ENCODE data around the gene R3HDM2.

R3HDM2 gene

DNA sequence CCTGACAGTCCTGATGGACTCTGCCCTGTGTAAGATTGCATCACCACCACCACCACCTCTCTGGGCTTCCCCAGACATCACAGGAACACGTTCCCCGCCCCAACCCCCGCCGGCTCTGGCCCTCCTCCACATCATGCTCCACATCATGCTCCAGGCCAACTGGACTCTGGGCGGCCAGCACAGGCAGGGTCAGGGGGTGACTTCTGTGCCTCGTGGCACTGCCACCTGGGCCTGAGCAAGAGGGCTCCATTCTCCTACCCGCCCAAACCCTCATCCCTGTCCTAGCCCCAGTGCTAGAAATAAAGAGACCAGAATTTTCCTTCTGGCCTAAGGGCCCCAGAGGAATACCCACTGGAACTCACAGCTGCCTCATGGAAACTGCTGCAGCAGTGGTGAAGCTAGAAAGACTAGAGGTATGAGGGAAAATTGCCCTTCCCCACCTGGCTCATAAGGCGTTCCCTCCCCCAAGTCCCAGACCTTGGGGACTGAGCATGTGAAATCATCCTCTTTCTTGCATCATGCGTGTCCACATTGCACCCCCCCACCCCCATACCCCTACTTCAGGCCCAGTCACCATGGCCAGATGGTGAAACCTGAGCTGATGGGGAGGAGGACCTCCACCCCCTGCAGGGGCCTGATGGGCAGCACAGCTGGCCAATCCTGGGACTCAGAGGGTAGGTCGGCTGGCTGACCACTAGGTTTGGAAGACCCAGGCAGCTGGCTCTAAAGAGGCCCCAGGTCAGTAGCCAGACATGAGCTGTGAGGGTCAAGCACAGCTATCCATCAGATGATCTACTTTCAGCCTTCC is 23.9 kb upstream of the R3HDM2 start, which contains the start of gene INHBE:
INHBE (plus strand) TSS at position 742 of the 808 bp plus-strand sequence. CDS start 230 bp downstream, outside the sequence.
- H3K9ac ChIP-seq (ENCODE audit: low read length), result no peak within 1 kb of the TSS; the same call in 1 of the 2 replicates
- no peaks in the 10 kb centered on the region for H3K79me2 ChIP-seq (ENCODE audit: insufficient read depth, low read length)
- H3F3A ChIP-seq (ENCODE audit: insufficient read depth, low read length), result no peaks in the 10 kb centered on the region
- no peaks in the 10 kb centered on the region for H3K9me3 ChIP-seq (ENCODE audit: low read length)
- H3K4me2 ChIP-seq (ENCODE audit: low read length), result peak within 1 kb of the TSS; percentile 61
- no peak within 1 kb of the TSS for H3K27ac ChIP-seq (ENCODE audit: low read depth, low read length, poor library complexity, severe bottlenecking)
- no peak within 1 kb of the TSS for H2AFZ ChIP-seq (ENCODE audit: low read length)
- no peaks in the 10 kb centered on the region for H4K20me1 ChIP-seq (ENCODE audit: insufficient read depth, low read length)
- peak within 1 kb of the TSS; percentile 43 for H3K4me3 ChIP-seq (ENCODE audit: low read depth, low read length, poor library complexity, severe bottlenecking)
- no peaks in the 10 kb centered on the region for H3K27me3 ChIP-seq (ENCODE audit: insufficient read depth, low read length)
- no peaks in the 10 kb centered on the region for H3K36me3 ChIP-seq (ENCODE audit: insufficient read depth, low read length)
- H3K4me1 ChIP-seq (ENCODE audit: insufficient read depth, low read length, severe bottlenecking), result peaks cover 18% of the 10 kb centered on the region
- no peaks in the 10 kb centered on the region for H3K9me2 ChIP-seq (ENCODE audit: low read depth, low read length)
- TF ChIP-seq, protein P1, sequence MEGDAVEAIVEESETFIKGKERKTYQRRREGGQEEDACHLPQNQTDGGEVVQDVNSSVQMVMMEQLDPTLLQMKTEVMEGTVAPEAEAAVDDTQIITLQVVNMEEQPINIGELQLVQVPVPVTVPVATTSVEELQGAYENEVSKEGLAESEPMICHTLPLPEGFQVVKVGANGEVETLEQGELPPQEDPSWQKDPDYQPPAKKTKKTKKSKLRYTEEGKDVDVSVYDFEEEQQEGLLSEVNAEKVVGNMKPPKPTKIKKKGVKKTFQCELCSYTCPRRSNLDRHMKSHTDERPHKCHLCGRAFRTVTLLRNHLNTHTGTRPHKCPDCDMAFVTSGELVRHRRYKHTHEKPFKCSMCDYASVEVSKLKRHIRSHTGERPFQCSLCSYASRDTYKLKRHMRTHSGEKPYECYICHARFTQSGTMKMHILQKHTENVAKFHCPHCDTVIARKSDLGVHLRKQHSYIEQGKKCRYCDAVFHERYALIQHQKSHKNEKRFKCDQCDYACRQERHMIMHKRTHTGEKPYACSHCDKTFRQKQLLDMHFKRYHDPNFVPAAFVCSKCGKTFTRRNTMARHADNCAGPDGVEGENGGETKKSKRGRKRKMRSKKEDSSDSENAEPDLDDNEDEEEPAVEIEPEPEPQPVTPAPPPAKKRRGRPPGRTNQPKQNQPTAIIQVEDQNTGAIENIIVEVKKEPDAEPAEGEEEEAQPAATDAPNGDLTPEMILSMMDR (IDR thresholded peaks at IDR 0.05; ENCODE audit: low read length), result no peak
- no peak for TF ChIP-seq EZH2 (IDR thresholded peaks at IDR 0.05; ENCODE audit: borderline replicate concordance, low read length)

DNA sequence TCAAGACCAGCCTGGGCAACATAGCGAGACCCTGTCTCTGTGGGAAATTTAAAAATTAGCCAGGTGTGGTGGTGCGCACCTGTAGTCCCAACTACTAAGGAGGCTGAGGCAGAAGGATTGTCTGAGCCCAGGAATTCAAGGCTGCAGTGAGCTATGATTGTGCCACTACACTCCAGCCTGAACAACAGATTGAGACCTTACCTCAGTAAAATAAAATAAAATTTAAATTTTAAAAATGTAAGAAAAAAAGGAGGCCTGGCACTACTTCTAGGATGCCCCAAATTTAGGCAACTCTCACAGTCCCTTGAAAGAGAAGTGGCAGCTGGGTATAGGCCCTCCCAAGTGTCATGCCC is 23.3 kb upstream of the R3HDM2 start:
- H3K4me1 ChIP-seq (ENCODE audit: insufficient read depth, low read length, severe bottlenecking), result peaks cover 18% of the 10 kb centered on the region
- no peaks in the 10 kb centered on the region for H3K27me3 ChIP-seq (ENCODE audit: insufficient read depth, low read length)
- no peaks in the 10 kb centered on the region for H3K9me3 ChIP-seq (ENCODE audit: low read length)
- no peak overlapping the region for H2AFZ ChIP-seq (ENCODE audit: low read length)
- no peaks in the 10 kb centered on the region for H3F3A ChIP-seq (ENCODE audit: insufficient read depth, low read length)
- H3K9me2 ChIP-seq (ENCODE audit: low read depth, low read length), result no peaks in the 10 kb centered on the region
- no peak overlapping the region for H3K9ac ChIP-seq (ENCODE audit: low read length)
- no peak overlapping the region for H3K4me2 ChIP-seq (ENCODE audit: low read length)
- no peaks in the 10 kb centered on the region for H3K36me3 ChIP-seq (ENCODE audit: insufficient read depth, low read length)
- H3K79me2 ChIP-seq (ENCODE audit: insufficient read depth, low read length), result no peaks in the 10 kb centered on the region
- no peak overlapping the region for H3K27ac ChIP-seq (ENCODE audit: low read depth, low read length, poor library complexity, severe bottlenecking)
- no peak overlapping the region for H3K4me3 ChIP-seq (ENCODE audit: low read depth, low read length, poor library complexity, severe bottlenecking)
- TF ChIP-seq, protein P1 (IDR thresholded peaks at IDR 0.05; ENCODE audit: low read length), result no peak
- no peak for TF ChIP-seq EZH2 (IDR thresholded peaks at IDR 0.05; ENCODE audit: borderline replicate concordance, low read length)
- H4K20me1 ChIP-seq (ENCODE audit: insufficient read depth, low read length), result no peaks in the 10 kb centered on the region

DNA sequence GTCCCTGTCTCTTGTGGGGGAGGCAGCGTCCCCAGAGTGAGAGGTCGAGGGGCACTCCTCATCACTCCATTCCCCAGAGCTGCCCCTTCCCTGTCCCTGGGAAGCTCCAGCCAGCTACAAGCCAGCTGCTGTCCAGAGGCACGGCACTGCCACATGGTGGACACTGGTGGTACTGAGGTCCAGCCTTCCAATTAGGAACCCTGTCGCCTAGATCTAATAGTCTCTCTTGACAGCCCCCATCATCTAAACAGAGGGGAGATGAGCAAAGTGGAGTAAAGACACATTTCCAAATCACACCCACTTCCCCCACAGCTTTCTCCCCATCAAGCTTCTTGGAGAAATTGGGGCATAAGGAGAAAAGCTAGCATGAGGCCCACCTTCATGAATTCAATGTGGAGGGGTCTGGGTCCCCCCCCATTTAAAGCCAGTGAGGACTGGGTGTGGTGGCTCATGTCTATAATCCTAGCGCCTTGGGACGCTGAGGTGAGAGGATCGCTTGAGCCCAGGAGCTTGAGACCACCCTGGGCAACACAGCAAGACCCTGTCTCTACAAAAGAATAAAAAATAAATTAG is 22.2 kb upstream of the R3HDM2 start:
- H3F3A ChIP-seq (ENCODE audit: insufficient read depth, low read length), result no peaks in the 10 kb centered on the region
- H3K79me2 ChIP-seq (ENCODE audit: insufficient read depth, low read length), result no peaks in the 10 kb centered on the region
- H2AFZ ChIP-seq (ENCODE audit: low read length), result no peak overlapping the region
- TF ChIP-seq, protein P1 (IDR thresholded peaks at IDR 0.05; ENCODE audit: low read length), result peak; percentile 87
- no peak for TF ChIP-seq EZH2 (IDR thresholded peaks at IDR 0.05; ENCODE audit: borderline replicate concordance, low read length)
- no peaks in the 10 kb centered on the region for H3K9me3 ChIP-seq (ENCODE audit: low read length)
- H4K20me1 ChIP-seq (ENCODE audit: insufficient read depth, low read length), result no peaks in the 10 kb centered on the region
- H3K27me3 ChIP-seq (ENCODE audit: insufficient read depth, low read length), result no peaks in the 10 kb centered on the region
- H3K27ac ChIP-seq (ENCODE audit: low read depth, low read length, poor library complexity, severe bottlenecking), result no peak overlapping the region
- no peak overlapping the region for H3K4me2 ChIP-seq (ENCODE audit: low read length)
- no peaks in the 10 kb centered on the region for H3K9me2 ChIP-seq (ENCODE audit: low read depth, low read length)
- no peak overlapping the region for H3K9ac ChIP-seq (ENCODE audit: low read length)
- peaks cover 10% of the 10 kb centered on the region for H3K4me1 ChIP-seq (ENCODE audit: insufficient read depth, low read length, severe bottlenecking)
- H3K4me3 ChIP-seq (ENCODE audit: low read depth, low read length, poor library complexity, severe bottlenecking), result no peak overlapping the region
- H3K36me3 ChIP-seq (ENCODE audit: insufficient read depth, low read length), result no peaks in the 10 kb centered on the region

Data from OCI-LY1 (cell line).